Measurements from ENCODE around the gene OR2H2.

Gene OR2H2

DNA sequence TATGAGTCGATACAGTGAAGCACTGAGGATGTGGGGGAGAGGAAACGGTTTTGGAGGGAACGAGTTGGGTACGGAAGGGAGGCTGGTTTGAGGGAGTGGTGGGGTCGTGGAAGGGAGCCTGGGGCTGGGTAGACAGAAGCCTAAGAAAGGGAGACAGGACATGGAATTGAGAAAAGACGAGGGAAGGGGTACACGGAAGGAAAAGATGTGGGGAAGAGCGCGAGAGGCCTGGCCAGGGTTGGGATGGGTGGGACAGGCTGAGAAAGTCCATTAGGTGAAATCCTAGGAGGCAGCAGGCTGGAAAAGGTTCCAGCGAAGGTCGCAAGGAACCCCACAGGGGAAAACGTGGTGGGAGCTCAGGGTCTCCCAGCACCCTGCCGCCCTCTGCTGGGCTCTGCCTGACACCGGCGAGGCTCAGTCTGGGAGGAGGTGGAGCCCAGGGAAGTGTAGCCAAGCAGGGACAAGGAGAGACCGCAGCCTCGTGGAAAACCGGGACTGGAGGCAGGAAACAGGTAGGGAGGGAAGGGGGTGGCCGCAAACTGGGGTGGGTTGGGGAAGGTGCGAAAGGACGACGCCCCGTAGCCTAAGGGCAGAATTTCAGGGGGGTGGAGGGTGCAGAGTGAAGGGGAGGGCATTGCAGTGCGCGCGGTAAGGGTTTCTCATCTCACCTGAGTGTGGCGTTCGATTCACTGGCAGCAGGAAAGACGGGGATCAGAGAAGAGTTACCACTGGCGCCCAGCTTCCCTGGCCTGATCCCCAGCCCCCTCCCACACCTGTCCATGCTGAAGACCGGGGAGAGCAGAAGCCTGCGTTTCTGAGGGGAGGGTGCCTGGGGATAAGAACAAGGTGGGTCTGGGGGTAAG lies 43.7 kb downstream of the OR2H2 start:
- DNase-seq (ENCODE audit: low read depth in 1 of 2, low spot score in 1 of 2), result peak; percentile 22 to 32

DNA sequence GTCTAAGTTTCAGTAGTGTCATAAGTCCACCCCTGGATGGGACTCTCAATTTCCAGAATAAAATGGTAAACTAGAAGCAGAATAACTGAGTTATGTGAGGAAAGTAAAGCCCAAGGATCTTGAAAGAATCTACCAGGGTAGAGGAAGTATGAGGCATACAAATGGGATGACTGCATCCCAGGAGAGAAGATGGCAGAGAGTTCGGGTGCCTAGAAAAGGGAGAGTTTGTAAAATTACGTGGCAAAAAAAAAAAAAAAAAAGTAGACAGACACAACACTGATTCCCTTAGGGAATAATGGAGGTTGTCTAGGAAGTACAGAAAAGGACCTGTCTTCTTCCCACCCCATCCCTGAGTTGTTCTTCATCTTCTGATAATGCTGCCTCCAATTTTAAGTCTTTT lies 44.6 kb downstream of the OR2H2 start:
- no peak for DNase-seq (ENCODE audit: low read depth in 1 of 2, low spot score in 1 of 2)

DNA sequence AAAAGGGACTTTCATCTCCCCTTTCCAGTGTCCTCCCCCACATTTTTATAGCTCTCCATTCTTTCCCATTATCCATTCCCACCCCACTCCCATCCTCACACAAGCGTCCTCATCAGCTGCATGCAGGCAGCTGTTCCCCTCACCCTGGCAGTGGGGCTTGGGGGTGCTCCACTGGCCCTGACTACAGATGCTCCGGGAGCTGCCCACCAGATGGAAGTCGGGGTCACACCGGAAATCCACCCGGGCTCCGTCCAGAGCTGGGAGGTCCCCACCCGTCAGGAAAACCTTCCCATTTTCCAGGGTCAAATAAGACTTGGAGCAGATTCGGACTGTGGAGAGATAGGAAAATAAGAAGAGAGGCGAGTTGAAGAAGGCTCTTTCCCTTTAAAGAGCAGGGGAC lies 45.4 kb downstream of the OR2H2 start:
- DNase-seq (ENCODE audit: low read depth in 1 of 2, low spot score in 1 of 2), result no peak

DNA sequence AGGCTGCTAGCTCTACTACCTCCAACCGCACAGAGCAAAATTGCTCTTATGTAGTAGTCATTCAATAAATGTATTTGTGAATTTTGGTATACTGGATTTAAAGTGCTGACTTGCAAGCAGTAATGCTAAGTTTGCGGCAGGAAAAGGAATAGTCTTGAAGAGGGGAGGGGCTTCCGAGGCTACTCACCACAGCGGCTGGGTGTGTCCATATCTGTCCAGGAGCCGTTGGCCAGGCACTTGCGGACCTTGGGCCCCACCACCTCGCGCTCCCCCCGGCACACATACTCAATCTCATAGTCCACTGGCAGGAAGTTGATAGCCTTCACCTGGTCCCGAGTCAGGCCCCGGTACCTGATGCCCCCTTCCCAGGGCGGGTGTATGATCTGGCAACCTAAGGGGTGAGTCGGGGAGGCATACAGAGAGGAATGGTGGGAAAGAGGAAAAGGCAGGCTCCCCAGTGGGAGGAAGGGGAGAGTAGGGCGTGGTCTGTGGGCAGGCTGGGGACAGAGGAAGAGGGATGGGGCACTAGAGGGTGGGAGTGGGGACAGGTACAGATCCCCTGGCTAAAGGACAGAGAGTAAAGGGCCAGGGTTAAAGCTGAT lies 46.4 kb downstream of the OR2H2 start:
- no peak for DNase-seq (ENCODE audit: low read depth in 1 of 2, low spot score in 1 of 2)

DNA sequence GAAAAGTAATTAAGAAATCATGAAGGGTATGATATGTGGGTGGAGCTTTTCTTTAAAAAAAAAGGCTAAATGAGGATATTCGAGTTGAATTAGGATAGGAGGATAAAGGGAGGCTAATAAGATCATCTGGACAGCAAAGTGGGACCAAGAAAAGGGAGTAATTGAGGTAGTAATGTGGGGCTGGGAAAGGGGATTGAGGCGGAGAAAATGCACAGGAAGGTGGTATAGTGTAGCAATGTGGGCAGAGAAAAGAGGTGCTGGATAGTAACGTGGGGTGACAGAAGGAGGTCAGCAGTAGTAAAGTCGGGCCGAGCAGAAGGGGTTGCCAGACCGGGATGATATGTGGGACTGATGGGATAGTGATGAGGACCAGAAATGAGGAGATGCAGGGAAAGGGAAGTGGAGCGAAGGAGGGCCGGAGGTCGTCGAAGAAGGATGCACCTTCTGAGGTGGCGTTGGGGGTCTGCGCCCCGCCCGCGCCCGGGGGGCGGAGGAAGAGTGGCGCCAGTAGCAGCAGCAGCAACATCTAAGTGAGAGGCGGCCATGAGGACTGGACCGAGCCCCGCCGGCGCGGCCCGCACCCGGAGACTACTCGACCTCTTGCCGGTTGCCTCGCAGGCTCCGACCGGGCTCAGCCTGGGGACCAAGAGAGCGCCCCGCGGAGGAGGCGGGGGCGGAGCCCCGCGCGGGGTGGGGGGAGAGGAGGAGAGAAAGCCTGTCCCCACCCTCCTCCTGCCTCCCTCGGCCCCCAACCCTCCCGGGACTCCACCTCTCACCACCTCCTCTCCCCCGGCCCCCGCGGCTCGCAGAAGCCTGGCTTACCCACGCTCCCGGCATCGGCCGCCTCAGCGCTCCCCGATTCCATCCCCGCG lies 47.2 kb downstream of the OR2H2 start:
- peak; percentile 25 to 43 for DNase-seq (ENCODE audit: low read depth in 1 of 2, low spot score in 1 of 2)

DNA sequence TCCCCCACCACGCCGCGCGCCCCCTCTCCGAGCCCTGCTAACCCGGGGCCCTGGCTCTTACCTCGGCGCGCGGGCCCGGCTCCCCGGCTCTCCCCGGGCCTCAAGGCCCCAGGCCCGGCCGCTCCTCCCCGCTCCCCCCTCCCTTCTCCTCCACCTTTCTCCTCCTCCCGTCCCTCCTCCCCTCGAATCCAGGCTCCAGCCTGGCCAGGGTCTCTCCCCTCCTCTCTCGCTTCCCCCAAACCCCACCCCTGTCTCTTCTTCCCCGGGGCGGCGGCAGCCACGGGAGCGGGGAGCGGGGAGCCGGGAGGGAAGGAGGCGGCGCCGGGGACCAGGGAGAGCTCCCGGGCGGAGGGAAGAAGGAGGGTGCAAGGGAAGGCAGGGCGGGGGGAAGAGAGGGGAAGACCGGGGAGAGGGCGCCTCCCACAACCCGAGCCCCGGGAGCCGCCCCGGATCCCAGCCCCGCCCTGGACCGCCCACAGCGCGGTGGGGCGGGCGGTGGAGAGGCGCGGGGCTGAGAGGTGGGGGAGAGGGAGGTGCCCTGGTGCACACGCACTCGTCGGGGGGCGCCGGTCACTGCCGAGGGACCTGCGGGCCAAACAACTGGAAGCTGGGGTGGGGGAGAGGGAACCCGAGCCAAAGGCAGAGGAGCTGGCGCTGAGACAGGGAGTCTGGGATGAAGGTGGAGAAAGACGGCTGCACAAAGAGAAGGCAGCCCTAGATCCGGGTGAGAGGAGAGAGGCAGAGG lies 48.0 kb downstream of the OR2H2 start, which contains the start of gene GABBR1:
Gene GABBR1 (minus strand): TSS at position 395 of the 745 bp plus-strand sequence. CDS start 798 bp downstream, outside the sequence.
- peak; percentile 41 to 68 for DNase-seq (ENCODE audit: low read depth in 1 of 2, low spot score in 1 of 2)

DNA sequence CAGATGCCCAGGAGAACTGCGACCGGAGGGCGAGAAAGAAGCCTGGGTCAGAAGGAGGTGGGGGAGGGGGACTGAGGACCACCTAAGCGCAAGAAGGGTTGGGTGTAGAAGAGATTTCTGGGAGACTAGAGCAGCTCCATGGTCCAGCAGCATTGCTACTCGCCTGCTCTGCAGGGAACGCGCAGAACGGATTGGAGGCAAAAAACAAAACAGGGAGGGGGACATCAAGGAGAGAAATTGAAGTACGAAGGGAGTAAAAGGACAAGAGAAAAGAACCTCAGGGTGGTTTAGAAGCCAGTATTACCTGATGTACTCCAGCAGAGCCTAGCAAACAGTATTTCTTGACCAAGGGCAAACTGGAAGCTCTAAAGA lies 48.6 kb downstream of the OR2H2 start:
- DNase-seq (ENCODE audit: low read depth in 1 of 2, low spot score in 1 of 2), result no peak

DNA sequence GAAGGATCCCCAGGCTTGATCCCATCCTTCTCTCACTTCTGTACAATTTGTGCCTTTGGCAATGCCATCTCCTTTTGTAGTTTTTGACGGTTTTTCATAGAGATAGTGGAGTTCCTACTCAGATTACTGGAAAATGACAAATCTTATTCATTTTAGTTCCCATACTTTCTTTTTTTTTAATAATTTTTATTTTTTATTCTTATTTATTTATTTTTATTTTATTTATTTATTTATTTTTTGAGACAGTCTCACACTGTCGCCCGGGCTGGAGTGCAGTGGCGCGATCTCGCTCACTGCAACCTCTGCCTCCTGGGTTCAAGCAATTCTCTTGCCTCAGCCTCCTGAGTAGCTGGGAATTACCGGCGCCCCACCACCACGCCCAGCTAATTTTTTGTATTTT lies 52.3 kb downstream of the OR2H2 start:
- no peak for DNase-seq (ENCODE audit: low read depth in 1 of 2, low spot score in 1 of 2)

All from activated T-helper 1 cell treated with anti-CD3 and anti-CD28 coated beads, Interleukin-2, amount 50 U/mL, for 16 hours (primary cell).